A549 (cell line): ENCODE measurements around the gene CFAP58.

Experiments used
- CBX8 ChIP-seq: fragments of 200-600 bp; sonication (generic); IDR thresholded peaks from 2 replicates; pipeline ENCODE4 v1.6.1; 2016
- CHD2 ChIP-seq: fragments of 150-350 bp; IDR thresholded peaks from 2 replicates; pipeline ENCODE4 v1.6.1; 2014; ENCODE audit warnings: low read length; ENCODE audit not compliant: partially characterized antibody
- CTCF ChIP-seq: fragments of >200 bp; sonication (Bioruptor Twin); formaldehyde crosslinking; IDR thresholded peaks from 3 replicates; pipeline ENCODE4 v1.5.1; 2016
- EP300 ChIP-seq, 2 experiments: fragments of >200 bp; sonication (Bioruptor Twin); formaldehyde crosslinking; IDR thresholded peaks; 2 replicates in 1 of 2; 3 replicates in 1 of 2; pipeline ENCODE4 v1.6.1; 2016 to 2017
- HMGXB4 ChIP-seq: fragments of 250-450 bp; sonication (Bioruptor Pico); IDR thresholded peaks from 2 replicates; pipeline ENCODE4 v1.5.0; 2021; ENCODE audit warnings: mild to moderate bottlenecking, moderate library complexity, borderline replicate concordance
- HOXB5 ChIP-seq: fragments of 250-450 bp; sonication (Bioruptor Pico); IDR thresholded peaks from 2 replicates; pipeline ENCODE4 v1.5.0; 2020; ENCODE audit warnings: mild to moderate bottlenecking, moderate library complexity
- KDM1A ChIP-seq: fragments of 200-600 bp; sonication (generic); IDR thresholded peaks from 2 replicates; pipeline ENCODE4 v1.6.1; 2016; ENCODE audit warnings: low read depth, mild to moderate bottlenecking
- POLR2A ChIP-seq: IDR thresholded peaks from 2 replicates; pipeline ENCODE4 v1.6.1; 2012; ENCODE audit warnings: mild to moderate bottlenecking, low read length
- RCOR1 ChIP-seq: fragments of 150-350 bp; IDR thresholded peaks from 2 replicates; pipeline ENCODE4 v1.6.1; 2014; ENCODE audit warnings: antibody characterized with exemption, low read length, low read depth
- RFX5 ChIP-seq: fragments of 450-650 bp; IDR thresholded peaks from 2 replicates; pipeline ENCODE4 v1.7.1; 2014; ENCODE audit warnings: antibody characterized with exemption, mild to moderate bottlenecking, moderate library complexity
- USF2 ChIP-seq: fragments of 450-650 bp; IDR thresholded peaks from 2 replicates; pipeline ENCODE4 v1.6.1; 2014; ENCODE audit warnings: antibody characterized with exemption

- no peak for TF ChIP-seq CHD2
- TF ChIP-seq EP300 (IDR thresholded peaks at IDR 0.05), result no peak
- TF ChIP-seq CTCF, result no peak
- TF ChIP-seq HMGXB4, result no peak
- no peak for TF ChIP-seq RCOR1
- TF ChIP-seq HOXB5 (CRISPR knock-in tag), result no peak
- no peak for TF ChIP-seq POLR2A
- TF ChIP-seq KDM1A, result no peak
- TF ChIP-seq USF2, result no peak
- TF ChIP-seq RFX5, result no peak
- TF ChIP-seq CBX8, result no peak
Observed at GRCh38 chr10:104321226-104321625, 32.4 kb upstream of the CFAP58 start.
